Measurements from ENCODE around the gene PCF11.
"Not testable (repeated sequence)": the region's sequence is repeated elsewhere in the genome, so short reads cannot be mapped to it uniquely, and the experiment has no call there.

The PCF11 gene

GRCh38 chr11:83195649-83196048, 38.7 kb downstream of the PCF11 start:
- no peak for TF ChIP-seq CTCF (conservative IDR thresholded peaks at IDR 0.05; ENCODE audit: control insufficient read depth, insufficient read depth, low read depth, low read length)
- no peak overlapping the region for H3K4me3 ChIP-seq (ENCODE audit: control insufficient read depth, low read depth, low read length)
- no peak for DNase-seq (ENCODE audit: low read depth)

- no peak for TF ChIP-seq CTCF (conservative IDR thresholded peaks at IDR 0.05; ENCODE audit: control insufficient read depth, insufficient read depth, low read depth, low read length)
- no peak overlapping the region for H3K4me3 ChIP-seq (ENCODE audit: control insufficient read depth, low read depth, low read length)
- DNase-seq (ENCODE audit: low read depth), result no peak
These were observed 43.1 kb downstream of the PCF11 start for GRCh38 chr11:83200035-83200434.

GRCh38 chr11:83205608-83206185, 48.8 kb downstream of the PCF11 start:
- TF ChIP-seq CTCF (conservative IDR thresholded peaks at IDR 0.05; ENCODE audit: control insufficient read depth, insufficient read depth, low read depth, low read length), result no peak
- H3K4me3 ChIP-seq (ENCODE audit: control insufficient read depth, low read depth, low read length), result no peak overlapping the region
- DNase-seq (ENCODE audit: low read depth), result no peak

GRCh38 chr11:83206221-83206620, 49.3 kb downstream of the PCF11 start:
- no peak for TF ChIP-seq CTCF (conservative IDR thresholded peaks at IDR 0.05; ENCODE audit: control insufficient read depth, insufficient read depth, low read depth, low read length)
- DNase-seq (ENCODE audit: low read depth), result no peak
- no peak overlapping the region for H3K4me3 ChIP-seq (ENCODE audit: control insufficient read depth, low read depth, low read length)

- not testable (repeated sequence) for H3K4me3 ChIP-seq (ENCODE audit: control insufficient read depth, low read depth, low read length); DNase-seq (ENCODE audit: low read depth)
These were observed 49.9 kb downstream of the PCF11 start for GRCh38 chr11:83206771-83207382.

- DNase-seq (ENCODE audit: low read depth), result peak; percentile 4
- peak; percentile 8 for TF ChIP-seq CTCF (conservative IDR thresholded peaks at IDR 0.05; ENCODE audit: control insufficient read depth, insufficient read depth, low read depth, low read length)
- H3K4me3 ChIP-seq (ENCODE audit: control insufficient read depth, low read depth, low read length), result no peak overlapping the region
These were observed 62.2 kb downstream of the PCF11 start for GRCh38 chr11:83219095-83219494.

GRCh38 chr11:83220260-83220659, 63.3 kb downstream of the PCF11 start:
- no peak overlapping the region for H3K4me3 ChIP-seq (ENCODE audit: control insufficient read depth, low read depth, low read length)
- no peak for TF ChIP-seq CTCF (conservative IDR thresholded peaks at IDR 0.05; ENCODE audit: control insufficient read depth, insufficient read depth, low read depth, low read length)
- DNase-seq (ENCODE audit: low read depth), result no peak

All from fibroblast of mammary gland (primary cell).